SK-N-MC (cell line): ENCODE data around the gene AGPAT2.

Experiments used
- EZH2 ChIP-seq: fragments of 200-600 bp; sonication (generic); IDR thresholded peaks from one replicate; pipeline ENCODE4 v1.6.1; 2017; ENCODE audit warnings: antibody characterized with exemption
- POLR2AphosphoS5 ChIP-seq: IDR thresholded peaks from 2 replicates; pipeline ENCODE4 v1.6.1; 2012; ENCODE audit warnings: mild to moderate bottlenecking, low read depth, low read length, borderline replicate concordance

DNA sequence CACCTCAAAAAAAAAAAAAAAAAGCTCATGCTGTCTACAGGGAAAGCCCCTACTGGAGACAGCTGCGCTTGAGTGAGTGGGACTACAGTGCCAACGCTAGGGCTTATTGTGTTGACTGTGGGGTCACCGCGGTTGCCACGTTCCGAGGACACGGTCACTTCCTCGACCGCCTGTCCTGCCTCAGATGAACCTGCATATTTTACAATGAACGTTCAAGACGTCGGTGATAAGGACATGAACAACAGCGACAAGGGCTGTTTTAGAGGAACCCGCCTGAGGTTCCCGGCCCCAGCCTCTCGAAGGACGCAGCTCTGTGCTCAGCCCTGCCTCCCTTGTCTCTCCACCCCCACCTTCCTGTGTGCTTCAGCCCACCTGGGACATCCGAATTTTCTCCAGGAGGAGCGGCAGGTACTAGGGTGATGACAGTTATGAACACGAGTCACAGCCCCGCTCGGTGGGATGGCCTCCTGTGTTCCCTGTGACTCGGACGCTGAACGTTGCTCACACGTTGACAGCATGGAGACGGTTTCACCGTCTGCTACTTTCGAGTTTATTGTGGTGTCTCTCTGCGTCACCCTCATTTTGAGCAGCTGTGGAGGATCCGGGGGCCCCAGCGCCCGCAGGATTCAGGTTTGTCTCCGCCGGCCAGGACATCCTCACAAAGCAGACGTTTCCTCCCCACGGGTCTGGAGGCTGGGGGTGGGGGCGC lies 13.9 kb upstream of the AGPAT2 start:
- TF ChIP-seq POLR2AphosphoS5: no peak
- TF ChIP-seq EZH2: no peak
